GM18870 (cell line): ENCODE data around the gene CAST.

Experiments used
- ATAC-seq: cut with Tn5 transposase; IDR thresholded peaks from one replicate; pipeline ENCODE4 v1.9.1; 2021; ENCODE audit warnings: moderate library complexity; ENCODE audit not compliant: unreplicated experiment

CAST gene

GRCh38 chr5:96645091-96645490 is 17.1 kb upstream of the CAST start:
- no peak for ATAC-seq

- peak; percentile 75 for ATAC-seq
Observed at GRCh38 chr5:96648023-96648422, 14.2 kb upstream of the CAST start.

DNA sequence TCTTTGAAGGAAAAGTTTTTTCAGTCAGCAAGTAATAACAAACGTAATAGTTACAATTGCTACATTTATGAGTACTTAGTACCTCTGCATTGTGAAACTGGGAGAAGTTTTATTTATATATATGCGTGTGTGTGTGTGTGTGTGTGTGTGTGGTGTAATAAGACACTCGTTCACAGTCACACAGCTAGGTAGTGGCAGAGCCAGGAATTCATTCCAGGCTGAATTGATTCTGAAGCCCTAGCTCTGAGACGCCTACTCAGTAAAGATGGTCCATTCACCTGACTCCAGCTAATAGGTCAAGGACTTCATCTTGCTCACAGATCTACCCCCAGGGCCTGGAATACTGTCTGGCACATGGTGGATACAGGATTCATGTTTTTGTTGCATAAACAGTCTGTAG is 13.6 kb upstream of the CAST start:
- ATAC-seq: no peak

- ATAC-seq: no peak
Observed at GRCh38 chr5:96649251-96649662, 12.9 kb upstream of the CAST start.

DNA sequence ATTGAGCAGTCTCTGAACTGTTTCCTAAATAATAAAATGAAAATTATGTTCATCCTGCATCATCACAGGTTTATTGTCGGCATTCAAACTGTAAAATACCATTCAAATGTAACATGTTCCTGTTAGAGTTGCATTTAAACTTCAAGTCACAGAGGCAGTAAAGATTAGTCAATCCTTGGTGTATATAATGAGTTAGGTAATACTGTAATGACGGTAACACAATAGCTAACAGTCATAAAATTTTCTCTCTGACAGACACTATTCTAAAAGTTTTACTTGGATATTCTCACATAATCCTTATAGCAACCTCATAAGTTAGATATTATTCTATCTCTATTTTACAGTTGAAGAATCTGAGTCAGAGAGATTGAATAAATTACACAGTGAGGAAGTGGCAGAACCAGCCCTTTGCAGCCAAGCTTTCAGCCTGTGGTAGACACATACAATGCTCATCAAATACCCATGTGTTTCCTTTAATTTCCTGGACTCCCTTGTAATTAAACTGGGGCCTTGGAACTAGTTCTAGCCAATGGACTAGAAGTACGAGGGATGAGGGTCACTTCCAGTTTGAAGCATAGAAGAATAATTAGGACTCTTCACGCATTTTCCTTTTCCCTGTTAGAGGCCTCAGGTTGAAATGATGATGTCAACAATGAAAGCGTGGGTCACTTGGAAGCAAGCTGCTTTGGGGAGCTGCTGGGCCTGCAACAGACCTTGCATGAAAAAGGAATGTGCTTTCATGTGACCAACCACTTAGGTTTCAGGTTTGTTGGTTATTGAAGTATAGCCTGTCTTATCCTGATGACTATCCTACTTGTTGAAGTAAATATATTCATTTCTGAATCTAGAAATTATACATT is 12.3 kb upstream of the CAST start:
- ATAC-seq: no peak

DNA sequence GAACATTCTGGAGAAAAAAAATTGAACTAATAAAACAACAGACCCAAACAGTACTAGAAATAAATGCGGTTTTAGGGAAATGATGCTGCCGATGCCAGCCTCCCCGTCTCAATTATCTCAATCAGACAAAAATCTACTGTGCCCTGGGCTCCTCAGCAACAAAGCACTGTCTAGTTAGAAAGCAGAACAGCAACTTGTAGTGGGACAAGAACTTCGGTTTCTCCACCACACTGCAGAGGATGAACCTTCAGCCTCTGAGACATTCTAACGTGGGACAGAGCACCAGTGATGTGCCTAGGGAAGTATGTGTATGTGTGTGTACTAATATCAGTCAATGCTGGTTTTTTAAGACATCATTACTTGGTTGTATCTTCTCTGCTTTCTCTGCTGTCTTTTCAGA is 11.1 kb upstream of the CAST start:
- ATAC-seq: no peak

- ATAC-seq: no peak
Observed at GRCh38 chr5:96651948-96652753, 10.0 kb upstream of the CAST start.

GRCh38 chr5:96652769-96653454 is 9.3 kb upstream of the CAST start:
- no peak for ATAC-seq

- ATAC-seq: no peak
Observed at GRCh38 chr5:96654209-96654608, 8.0 kb upstream of the CAST start.

- ATAC-seq: no peak
Observed at GRCh38 chr5:96655085-96655484, 7.1 kb upstream of the CAST start.

- no peak for ATAC-seq
Observed at GRCh38 chr5:96655506-96655905, 6.7 kb upstream of the CAST start.

DNA sequence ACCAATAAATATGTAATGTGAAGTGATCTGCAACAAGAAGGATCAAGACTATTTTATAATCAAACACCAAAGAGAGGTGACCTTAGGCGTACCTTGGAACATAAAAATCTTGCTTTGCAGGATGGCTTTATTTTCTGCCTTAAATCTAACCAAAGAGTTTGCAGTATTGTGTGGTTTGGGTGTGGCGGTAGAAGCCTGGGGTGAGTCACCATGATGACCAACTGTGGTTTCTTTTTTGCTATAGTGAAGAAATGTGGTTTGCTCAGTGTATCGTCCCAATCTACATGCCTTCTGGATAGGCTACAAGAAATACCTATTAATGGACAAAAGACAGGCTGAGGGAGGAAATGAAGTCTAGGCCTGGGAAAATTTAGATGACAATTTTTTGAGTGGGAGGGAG is 5.1 kb upstream of the CAST start:
- peak; percentile 90 for ATAC-seq

GRCh38 chr5:96658272-96658671 is 3.9 kb upstream of the CAST start:
- ATAC-seq: no peak

GRCh38 chr5:96659170-96659569 is 3.0 kb upstream of the CAST start:
- ATAC-seq: no peak

DNA sequence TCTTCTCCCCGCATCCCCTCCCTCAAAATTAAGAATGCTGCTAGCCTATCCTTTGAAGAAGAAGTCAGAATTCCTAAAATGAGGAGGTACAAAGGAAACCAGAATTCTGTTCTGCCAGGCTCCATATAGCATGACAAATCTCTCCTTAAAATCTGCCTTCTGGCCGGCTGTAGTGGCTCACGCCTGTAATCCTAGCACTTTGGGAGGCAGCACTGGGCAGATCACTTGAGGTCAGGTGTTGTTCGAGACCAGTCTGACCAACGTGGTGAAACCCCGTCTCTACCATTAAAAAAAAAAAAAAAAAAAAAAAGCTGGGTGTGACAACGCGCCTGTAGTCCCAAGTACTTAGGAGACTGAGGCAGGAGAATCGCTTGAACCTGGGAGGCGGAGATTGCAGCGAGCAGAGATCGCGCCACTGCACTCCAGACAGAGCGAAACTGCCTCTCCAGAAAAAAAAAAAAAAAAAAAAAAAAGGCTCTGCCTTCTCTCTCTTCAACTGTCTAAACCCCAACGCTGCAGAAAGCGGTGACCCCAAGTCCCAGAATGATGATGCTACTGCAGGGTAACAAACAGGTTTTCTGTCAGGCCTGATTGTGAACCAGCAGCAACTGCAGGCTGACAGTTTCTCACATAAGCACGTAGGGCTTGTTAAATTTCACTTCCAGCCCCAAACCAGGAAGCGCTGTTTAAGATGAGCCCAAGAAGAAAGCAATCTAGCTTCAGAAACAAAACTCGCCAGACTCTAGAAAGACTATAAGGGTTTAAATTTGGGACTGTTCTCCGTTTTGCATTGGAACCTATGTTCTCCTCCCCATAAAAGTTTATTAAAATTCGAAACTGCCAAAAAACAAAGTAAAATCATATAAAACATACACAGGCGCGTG is 963 bp upstream of the CAST start:
- ATAC-seq: no peak

- peak; percentile 69 for ATAC-seq
Observed at GRCh38 chr5:96662725-96663518, 746 bp downstream of the CAST start.

DNA sequence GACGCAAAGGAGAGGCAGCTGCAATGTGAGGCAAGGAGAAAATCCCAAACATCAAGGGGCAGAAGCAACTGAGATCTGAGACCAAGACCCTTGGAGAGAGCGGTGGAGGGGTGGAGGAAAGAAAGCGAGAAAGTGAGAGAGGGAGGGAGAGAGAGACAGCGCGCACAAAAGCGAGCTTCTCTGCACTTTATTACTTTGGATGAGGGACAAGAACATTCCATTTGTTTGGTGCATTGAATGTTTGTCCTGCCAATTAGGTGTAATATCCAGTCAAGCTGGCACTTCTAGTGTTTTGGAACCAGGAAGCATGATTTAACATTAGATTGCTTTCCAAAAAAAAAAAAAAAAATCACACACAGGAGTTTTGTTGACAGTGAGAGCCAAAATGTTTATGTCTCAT is 1.4 kb downstream of the CAST start:
- no peak for ATAC-seq

GRCh38 chr5:96664669-96665068 is 2.5 kb downstream of the CAST start:
- ATAC-seq: no peak

DNA sequence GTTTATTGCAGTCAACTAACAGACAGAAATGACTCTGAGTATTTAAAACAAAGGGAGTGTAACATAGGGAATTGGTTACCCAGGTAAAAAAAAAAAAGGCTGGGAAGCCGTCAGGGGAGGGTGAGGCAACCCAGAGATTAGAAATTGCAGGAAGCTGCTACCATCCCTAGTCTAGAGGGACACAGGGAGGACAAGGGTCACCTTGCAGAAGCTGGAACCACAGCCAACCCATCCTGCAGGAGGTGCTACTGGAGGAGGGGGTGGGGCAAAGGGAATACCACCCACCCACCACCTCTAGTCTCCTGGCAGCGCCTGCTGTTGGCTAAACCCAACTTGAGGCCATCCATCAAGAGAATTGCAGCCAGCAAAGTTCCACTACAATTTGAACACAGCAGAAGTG is 6.5 kb downstream of the CAST start:
- ATAC-seq: no peak

DNA sequence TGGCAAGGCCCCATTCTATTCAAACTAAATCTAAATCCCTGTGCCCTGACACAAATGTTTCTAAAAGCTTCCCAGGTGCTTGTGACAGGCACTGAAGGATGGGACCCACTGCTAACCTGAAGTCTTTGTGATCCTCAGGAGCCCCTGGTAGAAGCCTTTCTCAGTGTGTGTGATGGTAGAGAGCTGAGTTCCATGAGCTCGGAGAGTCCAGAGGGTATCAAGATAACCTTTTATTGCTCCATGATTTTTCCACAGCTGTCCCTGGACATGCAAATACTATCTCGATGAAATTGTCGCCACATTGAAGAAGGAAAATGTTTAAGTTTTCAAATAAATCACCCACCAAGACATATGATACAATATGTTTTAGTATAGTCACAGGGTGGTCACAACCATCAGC is 7.7 kb downstream of the CAST start:
- ATAC-seq: no peak
